ENCODE measurements around the gene TREM1. TPM values are rescaled to one million over a fixed set of nuclear protein-coding genes. Genes with fewer than 3 reads are reported as not detected.

Gene TREM1
- total and polyA plus RNA-seq, 2 donors (not counting 3 experiments of a cell fraction or from before 2014, with no cell fraction given), result not detected

- BruUV-seq (replicated peaks), result no TSS peak
- H3K79me2 ChIP-seq (ENCODE audit: control insufficient read depth, insufficient read depth, low read length), result no peaks in the 10 kb centered on the region
- dilution Hi-C loops (cut with MboI; ENCODE audit: extremely low pct_ligation_motif_present, low sequenced_read_pairs), result no loop called here
- H3K27me3 ChIP-seq (ENCODE audit: control insufficient read depth in 2 of 2, insufficient read depth in 2 of 2, low read length in 2 of 2), result no peaks in the 10 kb centered on the region
- no peak overlapping the region for H3K4me3 ChIP-seq (replicated peaks in 1 of 3; ENCODE audit: insufficient read depth in 1 of 3, low read depth in 1 of 3, low read length in 3 of 3)
- FAIRE-seq, result no peak
- no peak overlapping the region for H3K27ac ChIP-seq (ENCODE audit: insufficient read depth, low read depth, low read length)
- no peaks in the 10 kb centered on the region for H4K20me1 ChIP-seq (replicated peaks; ENCODE audit: control insufficient read depth, extremely low read depth, insufficient read depth, low read length)
- POLR2A ChIA-PET, result no interaction called here
- H2AFZ ChIP-seq (ENCODE audit: low read depth, low read length), result no peak overlapping the region
- TF ChIP-seq POLR2AphosphoS5 (IDR thresholded peaks at IDR 0.05; ENCODE audit: insufficient read depth, low read depth, low read length), result no peak
- H3K4me1 ChIP-seq (ENCODE audit: control insufficient read depth, extremely low read depth, insufficient read depth, low read length), result no peaks in the 10 kb centered on the region
- intact Hi-C loops (cut with micrococcal nuclease), result no loop called here
- no peak overlapping the region for H3K9ac ChIP-seq (replicated peaks; ENCODE audit: extremely low read depth, insufficient read depth, low read length)
- no peak for DNase-seq (ENCODE audit: low read depth, low spot score)
- no peaks in the 10 kb centered on the region for H3K9me1 ChIP-seq (replicated peaks; ENCODE audit: control insufficient read depth, extremely low read depth, insufficient read depth, low read length)
- CTCF ChIA-PET, result no interaction called here
- H3K36me3 ChIP-seq (ENCODE audit: control insufficient read depth in 2 of 2, extremely low read depth in 1 of 2, insufficient read depth in 2 of 2, low read length in 2 of 2), result no peaks in the 10 kb centered on the region
- H3K4me2 ChIP-seq (ENCODE audit: insufficient read depth, low read length), result no peak overlapping the region
- no peaks in the 10 kb centered on the region for H3K9me3 ChIP-seq (replicated peaks; ENCODE audit: control insufficient read depth, insufficient read depth, low read length)
Observed at GRCh38 chr6:41266541-41266940, 19.9 kb downstream of the TREM1 start.

- H3K4me1 ChIP-seq (ENCODE audit: control insufficient read depth, extremely low read depth, insufficient read depth, low read length), result no peaks in the 10 kb centered on the region
- H3K9me1 ChIP-seq (replicated peaks; ENCODE audit: control insufficient read depth, extremely low read depth, insufficient read depth, low read length), result no peaks in the 10 kb centered on the region
- no peak for DNase-seq (ENCODE audit: low read depth, low spot score)
- TF ChIP-seq MAX (IDR thresholded peaks at IDR 0.05; ENCODE audit: insufficient read depth, insufficient read length) (no peak), JUN (IDR thresholded peaks at IDR 0.05; ENCODE audit: borderline replicate concordance, insufficient read depth, insufficient read length, low read depth) (no peak), GATA2 (IDR thresholded peaks at IDR 0.05; ENCODE audit: insufficient read depth, insufficient read length, low read depth, low read length) (no peak), FOS (IDR thresholded peaks at IDR 0.05; ENCODE audit: borderline replicate concordance, insufficient read depth, low read length) (no peak), CTCF (IDR thresholded peaks at IDR 0.05; ENCODE audit: extremely low read depth in 1 of 2, insufficient read depth in 1 of 2, low read depth in 1 of 2, low read length in 2 of 2) (no peak), MYC (IDR thresholded peaks at IDR 0.05; ENCODE audit: low read depth, low read length) (no peak), POLR2A (IDR thresholded peaks at IDR 0.05; ENCODE audit: low read depth, low read length) (no peak), EZH2 (IDR thresholded peaks at IDR 0.05; ENCODE audit: borderline replicate concordance, low read depth, low read length, severe bottlenecking) (no peak), POLR2AphosphoS5 (IDR thresholded peaks at IDR 0.05; ENCODE audit: insufficient read depth, low read depth, low read length) (no peak)
- no peak overlapping the region for H3K4me2 ChIP-seq (ENCODE audit: insufficient read depth, low read length)
- H3K9me3 ChIP-seq (replicated peaks; ENCODE audit: control insufficient read depth, insufficient read depth, low read length), result no peaks in the 10 kb centered on the region
- BruUV-seq (replicated peaks), result no TSS peak
- H3K27ac ChIP-seq (ENCODE audit: insufficient read depth, low read depth, low read length), result no peak overlapping the region
- intact Hi-C loops (cut with micrococcal nuclease), result no loop called here
- H3K9ac ChIP-seq (replicated peaks; ENCODE audit: extremely low read depth, insufficient read depth, low read length), result no peak overlapping the region
- dilution Hi-C loops (cut with MboI; ENCODE audit: extremely low pct_ligation_motif_present, low sequenced_read_pairs), result no loop called here
- no peaks in the 10 kb centered on the region for H4K20me1 ChIP-seq (replicated peaks; ENCODE audit: control insufficient read depth, extremely low read depth, insufficient read depth, low read length)
- ChIA-PET CTCF (interaction anchor here (0.6 to 1.4 kb wide), 2 partner anchors 16 to 17 kb away, joined by 3 to 5 read pairs; no protein-coding TSS in a partner anchor), POLR2A (no interaction called here)
- H3K79me2 ChIP-seq (ENCODE audit: control insufficient read depth, insufficient read depth, low read length), result no peaks in the 10 kb centered on the region
- no peaks in the 10 kb centered on the region for H3K27me3 ChIP-seq (ENCODE audit: control insufficient read depth in 2 of 2, insufficient read depth in 2 of 2, low read length in 2 of 2)
- no peaks in the 10 kb centered on the region for H3K36me3 ChIP-seq (ENCODE audit: control insufficient read depth in 2 of 2, extremely low read depth in 1 of 2, insufficient read depth in 2 of 2, low read length in 2 of 2)
- no peak overlapping the region for H3K4me3 ChIP-seq (replicated peaks in 1 of 3; ENCODE audit: insufficient read depth in 1 of 3, low read depth in 1 of 3, low read length in 3 of 3)
- no peak for FAIRE-seq
- no peak overlapping the region for H2AFZ ChIP-seq (ENCODE audit: low read depth, low read length)
Observed at GRCh38 chr6:41263267-41263666, 23.2 kb downstream of the TREM1 start.

Data from endothelial cell of umbilical vein (primary cell).